HG02759 (cell line): ENCODE data around the gene YIF1A.
"Not testable (repeated sequence)": the region's sequence is repeated elsewhere in the genome, so short reads cannot be mapped to it uniquely, and the experiment has no call there.

Source experiments
- ATAC-seq: cut with Tn5 transposase; IDR thresholded peaks from one replicate; pipeline ENCODE4 v1.9.1; 2021; ENCODE audit warnings: mild to moderate bottlenecking, moderate library complexity; ENCODE audit not compliant: unreplicated experiment

Gene YIF1A

GRCh38 chr11:66287211-66287888, 1.6 kb downstream of the YIF1A start:
- no peak for ATAC-seq

DNA sequence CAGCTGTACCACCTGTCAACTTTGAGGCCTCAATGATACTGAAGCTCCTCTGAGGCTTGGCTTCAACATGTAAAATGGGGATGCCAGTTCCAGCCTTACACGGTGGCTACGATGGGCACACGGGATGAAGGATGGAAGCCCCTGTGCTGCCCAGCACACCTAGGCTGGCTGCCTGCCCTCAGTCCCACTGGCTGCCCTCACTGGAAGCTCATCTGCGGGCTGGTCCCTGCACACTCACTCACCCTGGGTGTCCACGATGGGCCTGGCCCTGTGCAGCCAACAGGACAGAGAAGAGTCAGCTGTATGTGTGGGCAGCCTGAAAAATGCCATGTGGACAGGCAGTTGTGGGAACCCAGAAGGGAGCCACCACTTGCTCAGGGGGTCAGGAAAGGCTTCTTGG, 2.2 kb downstream of the YIF1A start:
- no peak for ATAC-seq

DNA sequence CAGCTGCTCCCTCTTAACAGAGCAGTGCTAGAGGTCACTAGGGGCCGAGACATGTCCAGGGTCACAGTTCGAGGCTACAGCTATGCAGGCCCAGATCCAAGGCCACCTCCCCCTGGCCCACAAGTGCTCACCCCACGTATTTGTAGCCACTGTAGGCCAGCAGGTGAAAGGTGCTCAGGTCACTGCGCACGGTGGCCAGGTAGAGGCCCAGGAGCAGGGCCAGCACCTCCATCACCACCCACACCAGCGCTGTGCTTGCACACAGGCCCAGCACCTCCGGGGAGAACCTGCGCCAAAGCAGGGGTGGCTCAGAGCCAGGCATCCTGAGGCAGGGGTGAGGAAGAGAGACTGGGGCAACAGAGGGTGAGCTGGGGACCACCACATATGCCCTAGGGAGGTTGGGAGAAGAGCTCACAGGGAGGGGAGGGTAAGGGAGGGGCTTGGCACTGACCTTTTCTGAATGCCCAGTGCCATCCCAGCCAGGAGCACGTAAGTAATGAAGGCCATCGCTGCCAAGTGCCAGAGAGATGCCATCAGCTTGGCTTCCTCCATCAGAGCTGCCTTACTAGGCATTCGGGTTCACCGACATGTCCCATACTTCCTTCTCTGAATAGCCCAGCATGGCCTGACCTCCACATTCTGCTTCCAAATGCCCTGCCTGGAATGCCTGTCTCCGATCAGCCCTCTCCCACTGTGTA, 3.5 kb downstream of the YIF1A start:
- ATAC-seq = no peak

GRCh38 chr11:66284526-66285078, 4.3 kb downstream of the YIF1A start:
- ATAC-seq = no peak

GRCh38 chr11:66283461-66284105, 5.4 kb downstream of the YIF1A start:
- no peak for ATAC-seq

GRCh38 chr11:66282468-66283455, 6.2 kb downstream of the YIF1A start:
- peak; percentile 88 for ATAC-seq

GRCh38 chr11:66281776-66282467, 7.0 kb downstream of the YIF1A start:
- ATAC-seq = peak; percentile 14

GRCh38 chr11:66281001-66281400, 7.9 kb downstream of the YIF1A start:
- ATAC-seq = no peak

GRCh38 chr11:66280428-66280827, 8.5 kb downstream of the YIF1A start:
- no peak for ATAC-seq

DNA sequence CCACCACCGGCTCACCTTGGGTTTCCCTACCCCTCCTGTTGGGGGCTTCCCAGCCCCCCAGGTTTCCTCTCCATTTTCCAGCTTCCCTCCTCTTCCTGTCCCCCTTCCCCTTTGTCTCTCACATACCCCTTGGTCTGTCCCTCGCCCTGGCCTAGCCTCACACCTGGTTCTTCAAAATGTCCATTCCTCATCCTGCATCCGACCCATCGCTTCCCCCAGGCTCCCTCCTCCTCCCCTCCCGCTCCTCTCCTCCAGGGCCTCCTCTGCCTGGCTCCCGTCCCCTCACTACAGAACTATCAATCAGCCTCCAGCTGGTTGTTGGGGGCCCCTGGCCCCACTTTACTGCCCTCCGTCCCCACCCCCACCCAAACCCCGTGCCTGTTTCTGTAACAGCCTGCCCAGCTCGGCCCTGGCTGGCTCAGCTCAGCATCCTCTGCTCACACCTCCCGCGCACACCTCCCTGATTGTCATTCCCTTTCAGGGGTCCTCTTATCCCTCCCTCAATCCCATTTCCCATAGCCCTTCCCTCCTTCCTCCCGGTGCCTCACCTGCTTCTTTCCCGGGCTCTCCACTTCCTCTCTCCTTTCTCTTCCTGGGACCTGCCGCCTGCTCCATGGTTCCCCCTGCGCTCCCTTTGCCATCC, 9.7 kb downstream of the YIF1A start:
- ATAC-seq = no peak

- no peak for ATAC-seq
These were observed 10.4 kb downstream of the YIF1A start for GRCh38 chr11:66278363-66279091.

DNA sequence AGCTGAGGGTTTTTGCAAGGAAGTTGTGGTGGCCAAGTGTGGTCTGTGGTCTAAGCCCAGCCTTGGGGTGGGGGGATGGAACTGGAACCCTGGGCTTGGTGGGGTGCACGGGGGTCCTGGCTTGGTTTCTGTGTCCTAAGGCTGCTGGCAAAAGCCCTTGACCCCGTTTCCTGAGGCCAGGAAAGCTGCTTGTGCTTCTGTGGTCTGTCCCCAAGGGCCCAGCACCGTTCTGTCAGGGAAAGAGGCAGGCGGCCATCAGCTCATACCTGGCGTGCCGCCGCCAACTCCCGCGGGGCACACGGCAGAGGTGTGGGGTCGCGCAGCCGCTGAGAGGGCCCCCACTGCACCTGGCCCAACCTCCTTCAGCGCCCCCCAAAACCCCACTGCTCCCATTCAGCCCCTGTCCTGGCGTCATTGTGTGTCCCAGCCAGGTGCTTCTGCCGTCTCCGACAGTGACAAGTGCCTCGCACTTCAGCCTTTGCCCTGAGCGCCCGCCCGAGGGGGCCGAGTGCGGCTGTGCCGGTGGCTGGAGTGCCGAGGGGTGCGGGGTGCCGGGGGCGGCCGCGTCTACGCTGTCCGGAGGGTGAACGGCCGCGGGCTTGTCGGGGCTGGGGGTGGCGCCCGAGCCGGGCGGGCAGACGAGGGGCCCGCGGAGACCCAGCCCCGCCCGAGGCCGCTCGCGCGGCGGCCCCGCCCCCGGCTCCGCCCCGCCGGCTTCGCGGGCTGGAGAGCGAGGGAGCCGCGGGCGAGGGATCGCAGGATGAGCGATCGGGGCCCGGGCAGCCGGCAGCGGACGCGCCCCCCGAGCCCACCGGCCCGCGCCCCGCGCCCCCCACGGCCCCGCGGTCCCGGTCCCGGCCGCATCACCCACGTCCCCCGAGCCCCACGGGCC, 11.2 kb downstream of the YIF1A start, which contains the start of gene CNIH2:
Gene CNIH2, plus strand, starts transcription at position 705 of the 892 bp plus-strand sequence. CDS start 282 bp downstream, outside the sequence.
- no peak for ATAC-seq

- ATAC-seq = not testable (repeated sequence)
These were observed 11.9 kb downstream of the YIF1A start for GRCh38 chr11:66277064-66277463.

- not testable (repeated sequence) for ATAC-seq
These were observed 12.3 kb downstream of the YIF1A start for GRCh38 chr11:66276619-66277018.

- no peak for ATAC-seq
These were observed 12.8 kb downstream of the YIF1A start for GRCh38 chr11:66275984-66276612.

DNA sequence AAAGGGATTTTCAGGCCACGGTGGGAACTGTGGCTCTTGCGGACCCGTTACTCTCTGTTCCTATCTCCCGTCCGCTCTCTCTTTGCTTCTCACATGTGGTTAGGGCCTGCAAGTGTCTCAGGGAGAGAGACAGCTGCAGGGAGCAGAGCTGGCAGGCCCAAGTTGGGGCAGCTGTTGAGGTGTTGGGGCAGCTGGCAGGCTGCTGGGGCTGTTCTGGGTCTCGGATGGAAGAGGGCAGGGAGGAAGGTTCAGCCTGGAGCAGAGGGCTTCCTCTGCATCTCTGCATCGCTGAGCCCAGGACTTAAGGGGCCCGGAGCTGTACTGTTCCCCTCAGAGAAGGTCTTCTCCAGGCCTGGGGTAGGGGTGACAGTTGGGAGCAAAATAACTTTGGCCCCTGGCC, 13.5 kb downstream of the YIF1A start:
- ATAC-seq = no peak

DNA sequence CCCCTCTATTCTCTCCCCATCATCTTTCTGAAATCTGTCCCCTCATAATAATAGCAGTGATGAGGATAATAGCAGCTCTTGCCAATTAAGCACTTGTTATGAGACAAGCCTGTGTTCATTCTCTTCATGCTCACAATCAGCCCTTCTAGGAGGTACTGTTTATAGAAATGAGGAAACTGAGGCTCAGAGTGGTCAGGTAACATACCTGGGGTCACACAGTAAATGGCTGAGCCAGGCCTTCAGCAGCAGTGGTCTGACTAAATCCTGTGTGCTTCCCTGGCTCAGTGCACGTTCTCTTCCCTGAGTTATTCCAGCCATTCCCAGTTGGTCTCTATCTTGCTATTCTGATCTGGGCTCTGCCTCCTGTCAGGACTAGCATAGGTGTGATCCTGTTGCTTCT, 14.7 kb downstream of the YIF1A start:
- ATAC-seq = no peak
